GM18526 (cell line): Measurements from ENCODE around the gene DNAAF3.

Experiments
- POLR2A ChIP-seq: IDR thresholded peaks from 3 replicates; pipeline ENCODE4 v1.6.1; 2011; ENCODE audit not compliant: insufficient read length; ENCODE audit errors: extremely low read depth

Gene DNAAF3

DNA sequence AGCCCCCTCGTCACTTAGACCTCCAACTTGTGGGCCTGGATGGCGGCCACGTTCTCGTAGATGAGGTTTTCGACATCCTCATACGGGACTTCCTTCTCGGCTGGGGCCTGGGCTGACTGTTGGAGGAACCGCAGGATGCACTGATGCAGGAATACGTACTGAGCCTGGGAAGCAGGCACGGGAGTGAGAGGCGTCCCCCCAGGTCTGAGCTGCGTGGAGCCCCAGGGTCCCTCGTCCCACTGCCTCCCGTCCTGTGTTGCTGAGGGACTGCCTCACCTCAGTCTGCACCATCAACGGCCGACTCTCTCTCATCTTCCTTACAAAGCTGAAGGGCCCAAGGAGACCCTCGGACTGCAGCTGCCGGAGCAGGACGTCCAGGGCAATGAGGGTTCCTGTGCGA is 15.3 kb upstream of the DNAAF3 start:
- TF ChIP-seq POLR2A: no peak

- no peak for TF ChIP-seq POLR2A
Observed at GRCh38 chr19:55179606-55180484, 13.4 kb upstream of the DNAAF3 start, which contains the start of gene SYT5. Gene SYT5 (minus strand): TSS chr19:55180289. CDS start chr19:55179041, 1,248 bp downstream.

- TF ChIP-seq POLR2A: no peak
Observed at GRCh38 chr19:55178781-55179599, 12.6 kb upstream of the DNAAF3 start.

DNA sequence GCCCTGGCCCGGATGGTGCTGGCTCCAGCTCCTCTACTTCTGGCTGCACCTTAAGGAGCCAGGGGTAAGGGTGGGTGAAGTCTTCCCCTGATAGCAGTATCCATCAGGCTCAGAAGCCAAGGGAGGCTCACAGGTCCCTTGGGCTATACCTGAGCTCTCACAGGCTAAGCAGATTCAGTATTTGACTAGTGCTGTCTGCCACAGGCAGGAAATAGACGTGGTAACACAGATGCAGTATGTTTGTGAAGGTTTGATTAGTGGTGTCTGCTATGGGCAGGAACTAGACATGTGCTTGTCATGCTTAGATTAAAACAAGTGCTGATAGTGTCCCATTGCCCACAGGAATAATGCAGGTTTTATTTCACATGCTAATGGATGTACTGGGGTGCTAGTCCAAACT is 9.7 kb upstream of the DNAAF3 start:
- no peak for TF ChIP-seq POLR2A

GRCh38 chr19:55175117-55175867 is 8.9 kb upstream of the DNAAF3 start:
- no peak for TF ChIP-seq POLR2A

DNA sequence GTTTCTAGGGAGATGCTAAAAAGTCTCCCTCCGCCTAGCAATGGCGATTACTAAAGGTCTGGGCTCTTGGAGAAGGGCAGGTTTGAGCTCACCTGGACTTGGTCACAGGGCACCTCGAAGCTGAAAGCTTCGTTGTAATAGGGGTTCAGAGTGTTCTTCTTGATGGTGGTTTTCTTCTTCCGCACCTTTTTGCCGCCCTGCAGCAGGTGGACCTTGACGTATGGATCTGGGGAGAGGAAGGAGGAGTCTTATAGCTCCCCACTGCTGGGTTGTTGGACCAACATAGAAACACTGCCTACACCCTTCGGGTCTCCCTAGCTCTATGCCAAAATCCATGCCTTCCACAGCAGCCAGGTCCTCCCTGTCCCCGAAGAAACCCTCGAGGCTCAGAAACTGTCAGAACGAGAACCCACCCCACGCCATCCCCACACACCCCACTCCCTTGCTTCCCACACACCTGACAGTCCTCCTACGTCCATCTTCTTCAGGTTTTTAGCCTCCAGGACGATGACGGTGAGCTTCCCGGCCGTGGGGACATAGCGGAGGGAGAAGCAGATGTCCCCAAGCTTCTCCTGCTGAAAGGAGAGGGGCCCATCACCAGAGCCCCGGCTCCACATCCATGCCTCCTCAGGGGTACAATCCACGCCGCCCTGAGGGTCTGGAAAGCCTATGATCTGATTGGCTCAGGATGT is 8.2 kb upstream of the DNAAF3 start:
- TF ChIP-seq POLR2A: no peak

DNA sequence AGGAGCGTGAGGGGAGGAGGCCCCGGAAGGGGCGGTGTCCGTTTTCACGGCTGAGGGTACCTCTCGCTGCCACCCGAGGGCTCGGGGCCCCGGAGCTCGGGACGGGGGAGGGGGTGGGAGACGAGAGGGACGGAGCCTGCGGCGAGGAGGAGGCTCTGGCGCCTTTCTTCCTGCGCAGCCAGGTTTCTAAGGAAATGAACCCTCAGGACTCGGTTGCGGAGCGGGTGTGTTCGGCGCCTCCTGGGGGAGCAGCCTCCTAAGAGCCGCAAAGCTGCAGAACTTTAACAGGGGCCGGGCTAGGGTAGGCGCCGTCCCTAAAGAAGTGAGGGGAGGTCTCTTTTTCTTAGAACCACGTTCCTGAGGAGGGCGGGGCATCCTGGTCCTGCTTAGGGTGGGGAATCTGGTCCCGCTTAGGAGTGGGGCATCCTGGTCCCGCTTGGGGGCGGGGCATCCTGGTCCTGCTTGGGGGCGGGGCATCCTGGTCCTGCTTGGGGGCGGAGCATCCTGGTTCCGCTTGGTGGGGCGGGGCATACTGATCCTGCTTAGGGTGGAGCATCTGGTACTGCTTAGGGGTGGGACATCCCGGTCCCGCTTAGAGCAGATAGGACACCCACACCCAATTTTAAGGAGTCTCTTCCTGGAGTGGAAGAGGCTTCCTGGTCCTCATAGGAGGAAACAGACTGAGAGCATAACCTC is 7.4 kb upstream of the DNAAF3 start:
- TF ChIP-seq POLR2A: no peak

DNA sequence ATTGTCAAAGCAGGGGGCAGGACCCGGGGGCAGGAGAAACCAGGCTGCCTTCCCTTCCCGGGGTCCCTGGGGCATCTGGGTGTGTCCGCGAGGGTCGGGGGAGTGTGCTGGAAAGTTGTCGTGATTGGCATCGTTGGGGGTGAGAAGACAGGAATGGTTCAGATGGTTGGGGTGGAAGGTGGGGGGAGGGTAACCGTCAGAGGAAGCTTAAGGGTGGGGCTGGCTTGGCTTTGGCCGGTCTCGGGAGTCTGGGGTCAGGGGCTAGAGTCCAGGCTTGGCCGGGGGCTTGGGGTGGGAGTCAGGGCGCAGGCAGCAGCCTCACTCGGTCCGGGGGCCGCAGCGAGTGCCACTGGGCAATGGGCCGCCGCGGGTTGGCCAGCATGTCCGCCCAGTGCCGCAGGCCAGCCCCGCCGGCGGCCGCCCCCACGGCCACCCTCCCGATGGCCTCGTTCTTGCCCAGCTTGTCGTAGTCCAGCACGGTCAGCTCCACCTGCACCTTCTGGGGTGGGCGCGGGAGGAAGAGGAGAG is 6.8 kb upstream of the DNAAF3 start:
- TF ChIP-seq POLR2A: no peak

- TF ChIP-seq POLR2A: no peak
Observed at GRCh38 chr19:55172741-55173140, 6.3 kb upstream of the DNAAF3 start.

GRCh38 chr19:55171440-55171839 is 5.0 kb upstream of the DNAAF3 start:
- no peak for TF ChIP-seq POLR2A

GRCh38 chr19:55169136-55169535 is 2.7 kb upstream of the DNAAF3 start:
- TF ChIP-seq POLR2A: no peak

DNA sequence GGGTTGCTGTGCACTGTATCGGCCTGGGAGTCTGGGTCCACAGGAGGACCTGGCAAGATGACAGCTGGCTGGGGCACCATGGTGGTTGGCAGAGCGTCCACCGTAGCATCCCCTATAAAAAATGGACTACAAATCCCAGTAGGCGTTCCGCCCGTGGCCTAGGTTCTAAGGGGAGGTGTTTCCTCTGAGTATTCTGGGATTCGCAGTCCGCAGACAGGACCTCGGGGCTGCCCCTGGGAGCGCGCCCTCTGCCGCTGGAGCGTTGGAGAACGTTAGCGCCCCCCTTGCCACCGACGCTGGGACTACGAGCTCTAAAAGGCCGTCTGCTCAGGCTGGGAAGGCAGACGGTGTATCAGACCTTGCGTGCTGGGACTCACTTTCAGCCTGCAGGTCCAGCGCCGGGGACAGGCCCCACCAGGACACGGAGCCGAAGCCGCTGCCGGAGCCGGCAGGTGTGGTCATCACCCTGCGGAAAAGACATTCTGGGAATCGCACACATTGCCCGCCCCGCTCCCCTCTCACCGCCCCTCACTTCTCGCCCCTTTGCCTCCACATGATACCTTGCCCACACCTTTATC is 372 bp downstream of the DNAAF3 start:
- TF ChIP-seq POLR2A: no peak

GRCh38 chr19:55161571-55162322 is 4.7 kb downstream of the DNAAF3 start:
- TF ChIP-seq POLR2A: no peak
